Right renal cortex interstitium (tissue), 3 donors: ENCODE results near the gene CCM2L. TPM values are rescaled to one million over a fixed set of nuclear protein-coding genes. Genes with fewer than 3 reads are reported as not detected.
A peak's percentile ranks its signal among the peaks of the same experiment; 100 is the strongest.

Experiments
- DNase-seq, 3 donors: peaks; one replicate each; pipeline ENCODE4 v3.0.0-alpha.2; 2013; ENCODE audit warnings: low read depth in 3 of 3, low spot score in 2 of 3
- polyA plus RNA-seq, 3 donors: library from polyadenylated mRNA; unstranded; fragments of 120-200 nt; gene quantifications; one replicate each; pipeline ENCODE4 v1.2.1, GENCODE V29; 2013; ENCODE audit not compliant: insufficient read length in 3 of 3

The CCM2L gene
- polyA plus RNA-seq, 3 donors = 6.3 to 6.4 (median 6.3) TPM

GRCh38 chr20:31991339-31991705 is 18.9 kb upstream of the CCM2L start:
- no peak for DNase-seq

- no peak for DNase-seq
Observed at GRCh38 chr20:31992086-31992485, 18.2 kb upstream of the CCM2L start.

- DNase-seq = no peak
Observed at GRCh38 chr20:31996996-31997395, 13.2 kb upstream of the CCM2L start.

- no peak for DNase-seq
Observed at GRCh38 chr20:31998246-31998645, 12.0 kb upstream of the CCM2L start.

- DNase-seq = no peak
Observed at GRCh38 chr20:32003325-32003724, 6.9 kb upstream of the CCM2L start.

- no peak for DNase-seq
Observed at GRCh38 chr20:32004963-32005362, 5.3 kb upstream of the CCM2L start.

GRCh38 chr20:32006053-32006452 is 4.2 kb upstream of the CCM2L start:
- no peak for DNase-seq

- no peak for DNase-seq
Observed at GRCh38 chr20:32006841-32007786, 3.1 kb upstream of the CCM2L start.

- no peak for DNase-seq
Observed at GRCh38 chr20:32007787-32008616, 2.2 kb upstream of the CCM2L start.

- no peak for DNase-seq
Observed at GRCh38 chr20:32009564-32009963, 674 bp upstream of the CCM2L start.

- no peak for DNase-seq
Observed at GRCh38 chr20:32010666-32011065, 428 bp downstream of the CCM2L start.

GRCh38 chr20:32012159-32012688 is 2.0 kb downstream of the CCM2L start:
- DNase-seq = no peak

GRCh38 chr20:32013326-32013725 is 3.1 kb downstream of the CCM2L start:
- DNase-seq = no peak

GRCh38 chr20:32017711-32018251 is 7.5 kb downstream of the CCM2L start:
- peak in 1 of 3 donors; percentile 40 for DNase-seq

GRCh38 chr20:32018269-32019155 is 8.3 kb downstream of the CCM2L start:
- DNase-seq = peak in 2 of 3 donors; percentile 54 to 68

GRCh38 chr20:32019156-32019510 is 8.9 kb downstream of the CCM2L start:
- no peak for DNase-seq

- no peak for DNase-seq
Observed at GRCh38 chr20:32019563-32020463, 9.6 kb downstream of the CCM2L start.

- DNase-seq = no peak
Observed at GRCh38 chr20:32021091-32021490, 10.9 kb downstream of the CCM2L start.

- no peak for DNase-seq
Observed at GRCh38 chr20:32024683-32025295, 14.6 kb downstream of the CCM2L start.
